ENCODE results near the gene MELK. TPM values are rescaled to one million over a fixed set of nuclear protein-coding genes. Genes with fewer than 3 reads are reported as not detected.

MELK gene
- total RNA-seq, 2 donors from 2014 or later = 0.24 to 0.59 TPM

DNA sequence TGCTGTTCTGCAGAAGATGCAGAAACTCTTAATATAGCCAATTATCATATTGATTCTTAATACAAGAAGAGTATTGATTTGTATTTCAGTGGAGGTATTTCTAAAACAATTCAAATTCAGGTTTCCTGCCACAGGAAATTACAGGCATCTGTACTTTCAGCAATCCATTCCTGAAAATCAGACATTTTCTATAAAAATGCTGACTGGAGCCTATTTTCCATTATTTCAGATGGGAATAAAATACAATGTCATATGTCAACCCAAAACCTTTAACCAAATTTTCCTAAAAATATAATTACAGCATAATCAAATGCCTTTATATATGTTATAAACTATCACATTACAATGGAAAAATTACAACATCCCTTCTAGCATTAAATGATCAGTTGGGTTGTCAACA is 131.5 kb downstream of the MELK start:
- peaks cover 0 to 1% of the 10 kb centered on the region in 2 donors for H3K9me3 ChIP-seq
- no peaks in the 10 kb centered on the region for H3K36me3 ChIP-seq
- TF ChIP-seq, protein P1, sequence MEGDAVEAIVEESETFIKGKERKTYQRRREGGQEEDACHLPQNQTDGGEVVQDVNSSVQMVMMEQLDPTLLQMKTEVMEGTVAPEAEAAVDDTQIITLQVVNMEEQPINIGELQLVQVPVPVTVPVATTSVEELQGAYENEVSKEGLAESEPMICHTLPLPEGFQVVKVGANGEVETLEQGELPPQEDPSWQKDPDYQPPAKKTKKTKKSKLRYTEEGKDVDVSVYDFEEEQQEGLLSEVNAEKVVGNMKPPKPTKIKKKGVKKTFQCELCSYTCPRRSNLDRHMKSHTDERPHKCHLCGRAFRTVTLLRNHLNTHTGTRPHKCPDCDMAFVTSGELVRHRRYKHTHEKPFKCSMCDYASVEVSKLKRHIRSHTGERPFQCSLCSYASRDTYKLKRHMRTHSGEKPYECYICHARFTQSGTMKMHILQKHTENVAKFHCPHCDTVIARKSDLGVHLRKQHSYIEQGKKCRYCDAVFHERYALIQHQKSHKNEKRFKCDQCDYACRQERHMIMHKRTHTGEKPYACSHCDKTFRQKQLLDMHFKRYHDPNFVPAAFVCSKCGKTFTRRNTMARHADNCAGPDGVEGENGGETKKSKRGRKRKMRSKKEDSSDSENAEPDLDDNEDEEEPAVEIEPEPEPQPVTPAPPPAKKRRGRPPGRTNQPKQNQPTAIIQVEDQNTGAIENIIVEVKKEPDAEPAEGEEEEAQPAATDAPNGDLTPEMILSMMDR (IDR thresholded peaks at IDR 0.05) = no peak
- H3K4me3 ChIP-seq = no peak overlapping the region
- no peaks in the 10 kb centered on the region for H3K27me3 ChIP-seq
- no peaks in the 10 kb centered on the region for H3K4me1 ChIP-seq
- no peak overlapping the region for H3K27ac ChIP-seq
- no peak for DNase-seq (ENCODE audit: low spot score)

DNA sequence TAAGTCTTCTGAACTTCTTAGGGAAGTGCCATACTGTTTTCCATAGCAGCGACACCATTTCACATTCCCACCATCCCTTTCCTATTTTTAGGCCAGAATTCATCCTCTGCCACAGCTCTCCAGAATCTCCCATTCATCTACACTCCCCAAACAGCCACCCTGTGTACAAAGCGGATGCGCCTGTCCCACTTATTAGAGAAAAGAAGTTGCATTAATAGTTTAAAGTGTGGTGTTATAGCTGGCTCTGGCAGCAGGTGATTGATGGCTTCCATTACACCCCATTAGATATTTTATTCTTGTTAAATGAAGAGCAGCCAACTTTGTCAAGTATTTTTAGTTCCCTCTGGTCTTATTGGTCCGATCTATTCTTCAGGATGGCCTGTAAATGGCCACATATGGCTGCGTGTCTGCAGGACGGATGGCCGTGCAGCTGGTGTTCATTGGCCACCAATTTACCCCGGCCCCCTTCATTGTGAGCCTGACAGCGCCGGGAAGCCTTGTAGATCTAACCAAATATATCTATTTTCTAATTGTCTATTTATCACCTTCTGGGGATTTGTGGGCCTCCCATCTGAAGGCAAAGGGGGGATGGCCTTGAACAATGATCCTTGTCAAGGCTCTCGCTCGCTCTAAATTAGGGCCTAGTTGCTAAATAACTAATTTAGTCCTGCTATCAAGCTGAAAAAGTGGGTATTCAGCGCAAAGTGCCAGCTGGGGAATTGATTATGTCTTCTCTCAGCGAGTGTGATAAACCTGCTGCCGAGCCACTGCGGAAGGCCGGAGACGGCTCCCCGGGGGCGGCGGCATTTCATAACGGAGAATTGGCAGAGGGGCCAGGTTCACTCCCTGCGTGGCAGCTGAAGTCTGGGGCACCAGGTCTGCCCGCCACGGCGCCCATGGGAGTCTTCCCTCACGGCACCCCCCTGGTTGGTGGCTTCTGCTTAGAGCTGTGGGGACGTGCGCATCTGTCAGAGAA is 141.1 kb downstream of the MELK start:
- H3K4me3 ChIP-seq = no peak overlapping the region
- TF ChIP-seq, protein P1 (IDR thresholded peaks at IDR 0.05) = no peak
- H3K4me1 ChIP-seq = no peaks in the 10 kb centered on the region
- DNase-seq (ENCODE audit: low spot score) = no peak
- H3K27me3 ChIP-seq = no peaks in the 10 kb centered on the region
- no peak overlapping the region for H3K27ac ChIP-seq
- H3K9me3 ChIP-seq = peaks cover 0 to 8% of the 10 kb centered on the region in 2 donors
- no peaks in the 10 kb centered on the region for H3K36me3 ChIP-seq

- peaks cover 0 to 8% of the 10 kb centered on the region in 2 donors for H3K9me3 ChIP-seq
- no peaks in the 10 kb centered on the region for H3K36me3 ChIP-seq
- no peak overlapping the region for H3K4me3 ChIP-seq
- no peaks in the 10 kb centered on the region for H3K4me1 ChIP-seq
- TF ChIP-seq, protein P1 (IDR thresholded peaks at IDR 0.05) = no peak
- H3K27me3 ChIP-seq = no peaks in the 10 kb centered on the region
- no peak overlapping the region for H3K27ac ChIP-seq
- no peak for DNase-seq (ENCODE audit: low spot score)
Observed at GRCh38 chr9:36716496-36716895, 143.8 kb downstream of the MELK start.

- Histone ChIP-seq H3K27ac (no peak overlapping the region), H3K27me3 (no peaks in the 10 kb centered on the region), H3K4me3 (no peak overlapping the region), H3K4me1 (no peaks in the 10 kb centered on the region), H3K9me3 (peaks cover 0 to 8% of the 10 kb centered on the region in 2 donors), H3K36me3 (no peaks in the 10 kb centered on the region)
- DNase-seq (ENCODE audit: low spot score) = no peak
- TF ChIP-seq, protein P1 (IDR thresholded peaks at IDR 0.05) = no peak
Observed at GRCh38 chr9:36717276-36717675, 144.6 kb downstream of the MELK start.

DNA sequence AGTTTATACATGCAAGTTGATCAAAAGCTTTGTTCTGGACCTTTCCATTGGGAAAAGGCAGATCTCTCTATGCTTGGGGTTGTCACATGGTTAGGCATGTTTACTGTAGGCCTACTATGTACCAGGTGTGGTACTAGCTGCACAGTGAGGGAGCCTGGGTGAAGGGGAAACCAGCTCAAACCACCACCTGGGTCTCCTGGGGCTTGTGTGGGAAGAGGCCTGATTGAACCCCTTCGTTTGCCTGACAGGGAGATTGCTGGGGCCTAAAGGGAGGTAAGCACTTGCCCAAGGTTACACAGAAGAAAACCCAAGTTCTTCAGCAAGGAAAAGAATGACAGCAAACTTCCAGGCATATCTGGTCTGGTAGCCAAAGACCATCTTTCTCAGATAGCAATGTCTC is 145.9 kb downstream of the MELK start:
- H3K27me3 ChIP-seq = no peaks in the 10 kb centered on the region
- H3K36me3 ChIP-seq = no peaks in the 10 kb centered on the region
- no peak overlapping the region for H3K4me3 ChIP-seq
- H3K4me1 ChIP-seq = no peaks in the 10 kb centered on the region
- H3K9me3 ChIP-seq = peaks cover 0 to under 1% of the 10 kb centered on the region in 2 donors
- DNase-seq (ENCODE audit: low spot score) = no peak
- no peak overlapping the region for H3K27ac ChIP-seq
- TF ChIP-seq, protein P1 (IDR thresholded peaks at IDR 0.05) = no peak
